ENCODE data around the gene ASH1L. TPM values are rescaled to one million over a fixed set of nuclear protein-coding genes. Genes with fewer than 3 reads are reported as not detected.

ASH1L gene
- total and polyA plus RNA-seq, 9 of the 15 experiments (the other 6 are each of a cell fraction or from before 2014, with no cell fraction given): 2.0 to 23.3 (median 14.6) TPM

DNA sequence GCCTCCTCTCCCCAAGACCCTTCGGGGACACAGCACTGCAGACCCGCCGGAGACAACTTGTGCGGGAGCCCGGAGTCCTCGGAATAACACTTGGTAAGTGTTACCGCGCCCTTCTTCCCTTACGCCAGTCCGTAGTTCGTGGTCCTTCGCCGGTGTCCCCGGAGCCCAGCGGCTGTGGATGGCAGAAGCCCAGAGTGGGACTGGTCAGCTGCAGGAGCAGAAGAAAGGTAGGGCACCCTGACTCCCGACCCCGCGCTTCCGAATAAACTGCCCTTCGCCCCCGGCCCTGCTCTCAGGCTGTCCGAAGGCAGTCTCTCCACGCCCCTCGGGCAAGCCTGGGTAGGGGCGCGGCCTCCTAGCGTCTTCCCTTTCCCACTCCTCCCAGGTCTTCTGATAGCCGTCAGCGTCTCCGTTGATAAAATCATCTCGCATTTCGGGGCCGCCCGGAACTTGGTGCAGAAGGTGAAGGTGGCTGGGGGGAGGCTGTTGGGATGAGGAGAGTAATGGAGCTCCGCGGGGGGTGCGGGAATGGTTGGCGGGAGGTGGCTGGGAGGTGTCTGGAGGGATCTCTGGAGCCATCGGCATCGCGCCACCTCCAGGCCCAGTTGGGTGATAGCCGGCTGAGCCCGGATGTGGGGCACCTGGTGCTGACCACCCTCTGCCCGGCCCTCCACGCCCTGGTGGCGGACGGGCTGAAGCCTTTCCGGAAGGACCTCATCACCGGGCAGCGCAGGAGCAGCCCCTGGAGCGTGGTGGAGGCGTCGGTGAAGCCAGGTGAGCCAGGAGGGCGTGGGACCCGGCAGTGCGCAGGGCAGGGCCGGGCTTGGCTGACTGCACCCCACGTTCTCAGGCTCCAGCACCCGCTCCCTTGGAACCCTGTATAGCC is 237.6 kb downstream of the ASH1L start (continued):
- TF ChIP-seq CHD7 (IDR thresholded peaks at IDR 0.05; ENCODE audit: low read depth, low read length): no peak
- no peak for TF ChIP-seq ZNF589 (CRISPR knock-in tag; IDR thresholded peaks at IDR 0.05; ENCODE audit: low read depth)
- no peak for TF ChIP-seq CEBPG (CRISPR knock-in tag; IDR thresholded peaks at IDR 0.05)
- no peak for TF ChIP-seq CEBPG (tag; conservative IDR thresholded peaks at IDR 0.05 in 1 of 2, IDR thresholded peaks at IDR 0.05 in 1 of 2)
- no peak for TF ChIP-seq ZNF146 (CRISPR knock-in tag; IDR thresholded peaks at IDR 0.05; ENCODE audit: unreplicated experiment)
- 0 out of 2 replicates have a peak, but pooled peaks have one; percentile 6 for TF ChIP-seq SREBF1 (IDR thresholded peaks at IDR 0.05; ENCODE audit: borderline replicate concordance, low read depth, low read length)
